GM12872 (cell line): ENCODE data around the gene ALPG.

ENCODE experiments used
- CTCF ChIP-seq: IDR thresholded peaks from 3 replicates; pipeline ENCODE4 v1.5.1; 2011; ENCODE audit warnings: low read depth, mild to moderate bottlenecking, low read length, moderate library complexity; ENCODE audit not compliant: insufficient read depth

Gene ALPG

GRCh38 chr2:232406556-232407310, at the start of gene ALPG:
ALPG (plus strand) TSS chr2:232406844; CDS start chr2:232406895, 51 bp downstream.
- no peak for TF ChIP-seq CTCF

- no peak for TF ChIP-seq CTCF
Observed at GRCh38 chr2:232361646-232362045, 45.0 kb upstream of the ALPG start.

GRCh38 chr2:232362174-232362900, 44.3 kb upstream of the ALPG start:
- no peak for TF ChIP-seq CTCF

- no peak for TF ChIP-seq CTCF
Observed at GRCh38 chr2:232363784-232364615, 42.6 kb upstream of the ALPG start.

- TF ChIP-seq CTCF, result peak; percentile 47
Observed at GRCh38 chr2:232365621-232366321, 40.9 kb upstream of the ALPG start.

- no peak for TF ChIP-seq CTCF
Observed at GRCh38 chr2:232367016-232367415, 39.6 kb upstream of the ALPG start.
